HEK293 (cell line): ENCODE data around the gene ABCA3.

Source experiments
- OSR2 ChIP-seq: fragments of 450-650 bp; formaldehyde crosslinking; IDR thresholded peaks from 2 replicates; pipeline ENCODE4 v1.5.1; 2016; ENCODE audit warnings: missing biosample characterization, missing genetic modification characterization
- SETDB1 ChIP-seq: IDR thresholded peaks from one replicate; pipeline ENCODE4 v1.6.1; 2017; ENCODE audit warnings: mild to moderate bottlenecking, low read length, moderate library complexity, mixed read lengths; ENCODE audit not compliant: insufficient read length
- ZNF214 ChIP-seq: fragments of 450-650 bp; formaldehyde crosslinking; IDR thresholded peaks from 2 replicates; pipeline ENCODE4 v1.5.1; 2017; ENCODE audit warnings: missing biosample characterization, mild to moderate bottlenecking, missing genetic modification characterization, borderline replicate concordance
- ZNF561 ChIP-seq: fragments of 450-650 bp; IDR thresholded peaks from 2 replicates; pipeline ENCODE4 v1.5.1; 2018; ENCODE audit warnings: missing biosample characterization, missing genetic modification characterization, borderline replicate concordance
- ZNF776 ChIP-seq: fragments of 450-650 bp; formaldehyde crosslinking; IDR thresholded peaks from 2 replicates; pipeline ENCODE4 v1.5.0; 2017; ENCODE audit warnings: missing biosample characterization, missing genetic modification characterization, borderline replicate concordance
- ZNF792 ChIP-seq: fragments of 450-650 bp; formaldehyde crosslinking; IDR thresholded peaks from 2 replicates; pipeline ENCODE4 v1.5.1; 2016; ENCODE audit warnings: missing biosample characterization, missing genetic modification characterization
- TF ChIP-seq, protein P1 (sequence below): fragments of 450-650 bp; formaldehyde crosslinking; IDR thresholded peaks from 2 replicates; pipeline ENCODE4 v1.5.1; 2016; ENCODE audit warnings: missing biosample characterization, missing genetic modification characterization
- TF ChIP-seq, protein P2 (sequence below): fragments of 450-650 bp; formaldehyde crosslinking; IDR thresholded peaks from 2 replicates; pipeline ENCODE4 v1.5.1; 2016; ENCODE audit warnings: missing biosample characterization, missing genetic modification characterization
- TF ChIP-seq, protein P3 (sequence below): fragments of 450-650 bp; formaldehyde crosslinking; IDR thresholded peaks from 2 replicates; pipeline ENCODE4 v1.5.1; 2016; ENCODE audit warnings: missing biosample characterization, missing genetic modification characterization
- TF ChIP-seq, protein P4 (sequence below): fragments of 450-650 bp; formaldehyde crosslinking; IDR thresholded peaks from 2 replicates; pipeline ENCODE4 v1.5.1; 2016; ENCODE audit warnings: missing biosample characterization, missing genetic modification characterization, low read depth
- TF ChIP-seq, protein P5 (sequence below): sonication (generic); formaldehyde crosslinking; IDR thresholded peaks from 2 replicates; pipeline ENCODE4 v1.8.1; 2022; ENCODE audit warnings: mild to moderate bottlenecking, moderate library complexity, missing genetic modification reagents
- TF ChIP-seq, protein P6 (sequence below): fragments of 450-650 bp; formaldehyde crosslinking; IDR thresholded peaks from 2 replicates; pipeline ENCODE4 v1.5.1; 2016; ENCODE audit warnings: missing biosample characterization, missing genetic modification characterization, borderline replicate concordance
- TF ChIP-seq, protein P7 (sequence below): fragments of 450-650 bp; formaldehyde crosslinking; IDR thresholded peaks from 2 replicates; pipeline ENCODE4 v1.5.1; 2016; ENCODE audit warnings: missing biosample characterization, missing genetic modification characterization

DNA sequence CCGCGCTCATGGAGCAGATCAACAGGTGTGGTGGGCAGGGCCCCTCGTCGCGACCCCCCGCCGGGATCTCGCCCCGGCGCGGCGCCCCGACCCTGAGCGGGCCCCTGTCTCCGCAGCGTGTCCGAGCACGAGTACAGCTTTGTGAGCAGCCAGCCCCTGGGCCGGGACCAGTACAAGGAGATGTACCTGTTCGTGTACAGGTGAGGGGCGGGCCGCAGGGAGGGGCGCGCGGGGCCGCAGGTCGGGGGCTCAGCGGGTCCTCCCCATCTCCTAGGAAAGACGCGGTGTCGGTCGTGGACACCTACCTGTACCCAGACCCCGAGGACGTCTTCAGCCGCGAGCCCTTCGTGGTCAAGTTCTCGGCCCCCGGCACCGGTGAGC, 103.4 kb downstream of the ABCA3 start:
- no peak for TF ChIP-seq ZNF561
- TF ChIP-seq, protein P1, sequence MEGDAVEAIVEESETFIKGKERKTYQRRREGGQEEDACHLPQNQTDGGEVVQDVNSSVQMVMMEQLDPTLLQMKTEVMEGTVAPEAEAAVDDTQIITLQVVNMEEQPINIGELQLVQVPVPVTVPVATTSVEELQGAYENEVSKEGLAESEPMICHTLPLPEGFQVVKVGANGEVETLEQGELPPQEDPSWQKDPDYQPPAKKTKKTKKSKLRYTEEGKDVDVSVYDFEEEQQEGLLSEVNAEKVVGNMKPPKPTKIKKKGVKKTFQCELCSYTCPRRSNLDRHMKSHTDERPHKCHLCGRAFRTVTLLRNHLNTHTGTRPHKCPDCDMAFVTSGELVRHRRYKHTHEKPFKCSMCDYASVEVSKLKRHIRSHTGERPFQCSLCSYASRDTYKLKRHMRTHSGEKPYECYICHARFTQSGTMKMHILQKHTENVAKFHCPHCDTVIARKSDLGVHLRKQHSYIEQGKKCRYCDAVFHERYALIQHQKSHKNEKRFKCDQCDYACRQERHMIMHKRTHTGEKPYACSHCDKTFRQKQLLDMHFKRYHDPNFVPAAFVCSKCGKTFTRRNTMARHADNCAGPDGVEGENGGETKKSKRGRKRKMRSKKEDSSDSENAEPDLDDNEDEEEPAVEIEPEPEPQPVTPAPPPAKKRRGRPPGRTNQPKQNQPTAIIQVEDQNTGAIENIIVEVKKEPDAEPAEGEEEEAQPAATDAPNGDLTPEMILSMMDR (tag by site-specific recombination) = no peak
- no peak for TF ChIP-seq OSR2 (tag by site-specific recombination)
- TF ChIP-seq ZNF792 (tag by site-specific recombination) = no peak
- TF ChIP-seq, protein P2, sequence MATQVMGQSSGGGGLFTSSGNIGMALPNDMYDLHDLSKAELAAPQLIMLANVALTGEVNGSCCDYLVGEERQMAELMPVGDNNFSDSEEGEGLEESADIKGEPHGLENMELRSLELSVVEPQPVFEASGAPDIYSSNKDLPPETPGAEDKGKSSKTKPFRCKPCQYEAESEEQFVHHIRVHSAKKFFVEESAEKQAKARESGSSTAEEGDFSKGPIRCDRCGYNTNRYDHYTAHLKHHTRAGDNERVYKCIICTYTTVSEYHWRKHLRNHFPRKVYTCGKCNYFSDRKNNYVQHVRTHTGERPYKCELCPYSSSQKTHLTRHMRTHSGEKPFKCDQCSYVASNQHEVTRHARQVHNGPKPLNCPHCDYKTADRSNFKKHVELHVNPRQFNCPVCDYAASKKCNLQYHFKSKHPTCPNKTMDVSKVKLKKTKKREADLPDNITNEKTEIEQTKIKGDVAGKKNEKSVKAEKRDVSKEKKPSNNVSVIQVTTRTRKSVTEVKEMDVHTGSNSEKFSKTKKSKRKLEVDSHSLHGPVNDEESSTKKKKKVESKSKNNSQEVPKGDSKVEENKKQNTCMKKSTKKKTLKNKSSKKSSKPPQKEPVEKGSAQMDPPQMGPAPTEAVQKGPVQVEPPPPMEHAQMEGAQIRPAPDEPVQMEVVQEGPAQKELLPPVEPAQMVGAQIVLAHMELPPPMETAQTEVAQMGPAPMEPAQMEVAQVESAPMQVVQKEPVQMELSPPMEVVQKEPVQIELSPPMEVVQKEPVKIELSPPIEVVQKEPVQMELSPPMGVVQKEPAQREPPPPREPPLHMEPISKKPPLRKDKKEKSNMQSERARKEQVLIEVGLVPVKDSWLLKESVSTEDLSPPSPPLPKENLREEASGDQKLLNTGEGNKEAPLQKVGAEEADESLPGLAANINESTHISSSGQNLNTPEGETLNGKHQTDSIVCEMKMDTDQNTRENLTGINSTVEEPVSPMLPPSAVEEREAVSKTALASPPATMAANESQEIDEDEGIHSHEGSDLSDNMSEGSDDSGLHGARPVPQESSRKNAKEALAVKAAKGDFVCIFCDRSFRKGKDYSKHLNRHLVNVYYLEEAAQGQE (tag by site-specific recombination) = no peak
- TF ChIP-seq, protein P3, sequence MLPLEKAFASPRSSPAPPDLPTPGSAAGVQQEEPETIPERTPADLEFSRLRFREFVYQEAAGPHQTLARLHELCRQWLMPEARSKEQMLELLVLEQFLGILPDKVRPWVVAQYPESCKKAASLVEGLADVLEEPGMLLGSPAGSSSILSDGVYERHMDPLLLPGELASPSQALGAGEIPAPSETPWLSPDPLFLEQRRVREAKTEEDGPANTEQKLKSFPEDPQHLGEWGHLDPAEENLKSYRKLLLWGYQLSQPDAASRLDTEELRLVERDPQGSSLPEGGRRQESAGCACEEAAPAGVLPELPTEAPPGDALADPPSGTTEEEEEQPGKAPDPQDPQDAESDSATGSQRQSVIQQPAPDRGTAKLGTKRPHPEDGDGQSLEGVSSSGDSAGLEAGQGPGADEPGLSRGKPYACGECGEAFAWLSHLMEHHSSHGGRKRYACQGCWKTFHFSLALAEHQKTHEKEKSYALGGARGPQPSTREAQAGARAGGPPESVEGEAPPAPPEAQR (tag by site-specific recombination) = no peak
- TF ChIP-seq SETDB1 = no peak
- TF ChIP-seq, protein P4, sequence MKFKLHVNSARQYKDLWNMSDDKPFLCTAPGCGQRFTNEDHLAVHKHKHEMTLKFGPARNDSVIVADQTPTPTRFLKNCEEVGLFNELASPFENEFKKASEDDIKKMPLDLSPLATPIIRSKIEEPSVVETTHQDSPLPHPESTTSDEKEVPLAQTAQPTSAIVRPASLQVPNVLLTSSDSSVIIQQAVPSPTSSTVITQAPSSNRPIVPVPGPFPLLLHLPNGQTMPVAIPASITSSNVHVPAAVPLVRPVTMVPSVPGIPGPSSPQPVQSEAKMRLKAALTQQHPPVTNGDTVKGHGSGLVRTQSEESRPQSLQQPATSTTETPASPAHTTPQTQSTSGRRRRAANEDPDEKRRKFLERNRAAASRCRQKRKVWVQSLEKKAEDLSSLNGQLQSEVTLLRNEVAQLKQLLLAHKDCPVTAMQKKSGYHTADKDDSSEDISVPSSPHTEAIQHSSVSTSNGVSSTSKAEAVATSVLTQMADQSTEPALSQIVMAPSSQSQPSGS (tag by site-specific recombination) = no peak
- no peak for TF ChIP-seq ZNF776 (tag by site-specific recombination)
- TF ChIP-seq, protein P5, sequence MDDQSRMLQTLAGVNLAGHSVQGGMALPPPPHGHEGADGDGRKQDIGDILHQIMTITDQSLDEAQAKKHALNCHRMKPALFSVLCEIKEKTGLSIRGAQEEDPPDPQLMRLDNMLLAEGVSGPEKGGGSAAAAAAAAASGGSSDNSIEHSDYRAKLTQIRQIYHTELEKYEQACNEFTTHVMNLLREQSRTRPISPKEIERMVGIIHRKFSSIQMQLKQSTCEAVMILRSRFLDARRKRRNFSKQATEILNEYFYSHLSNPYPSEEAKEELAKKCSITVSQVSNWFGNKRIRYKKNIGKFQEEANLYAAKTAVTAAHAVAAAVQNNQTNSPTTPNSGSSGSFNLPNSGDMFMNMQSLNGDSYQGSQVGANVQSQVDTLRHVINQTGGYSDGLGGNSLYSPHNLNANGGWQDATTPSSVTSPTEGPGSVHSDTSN (CRISPR knock-in tag) = no peak
- TF ChIP-seq, protein P6, sequence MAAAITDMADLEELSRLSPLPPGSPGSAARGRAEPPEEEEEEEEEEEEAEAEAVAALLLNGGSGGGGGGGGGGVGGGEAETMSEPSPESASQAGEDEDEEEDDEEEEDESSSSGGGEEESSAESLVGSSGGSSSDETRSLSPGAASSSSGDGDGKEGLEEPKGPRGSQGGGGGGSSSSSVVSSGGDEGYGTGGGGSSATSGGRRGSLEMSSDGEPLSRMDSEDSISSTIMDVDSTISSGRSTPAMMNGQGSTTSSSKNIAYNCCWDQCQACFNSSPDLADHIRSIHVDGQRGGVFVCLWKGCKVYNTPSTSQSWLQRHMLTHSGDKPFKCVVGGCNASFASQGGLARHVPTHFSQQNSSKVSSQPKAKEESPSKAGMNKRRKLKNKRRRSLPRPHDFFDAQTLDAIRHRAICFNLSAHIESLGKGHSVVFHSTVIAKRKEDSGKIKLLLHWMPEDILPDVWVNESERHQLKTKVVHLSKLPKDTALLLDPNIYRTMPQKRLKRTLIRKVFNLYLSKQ (tag by site-specific recombination) = no peak
- TF ChIP-seq, protein P7, sequence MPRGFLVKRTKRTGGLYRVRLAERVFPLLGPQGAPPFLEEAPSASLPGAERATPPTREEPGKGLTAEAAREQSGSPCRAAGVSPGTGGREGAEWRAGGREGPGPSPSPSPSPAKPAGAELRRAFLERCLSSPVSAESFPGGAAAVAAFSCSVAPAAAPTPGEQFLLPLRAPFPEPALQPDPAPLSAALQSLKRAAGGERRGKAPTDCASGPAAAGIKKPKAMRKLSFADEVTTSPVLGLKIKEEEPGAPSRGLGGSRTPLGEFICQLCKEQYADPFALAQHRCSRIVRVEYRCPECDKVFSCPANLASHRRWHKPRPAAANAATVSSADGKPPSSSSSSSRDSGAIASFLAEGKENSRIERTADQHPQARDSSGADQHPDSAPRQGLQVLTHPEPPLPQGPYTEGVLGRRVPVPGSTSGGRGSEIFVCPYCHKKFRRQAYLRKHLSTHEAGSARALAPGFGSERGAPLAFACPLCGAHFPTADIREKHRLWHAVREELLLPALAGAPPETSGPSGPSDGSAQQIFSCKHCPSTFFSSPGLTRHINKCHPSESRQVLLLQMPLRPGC (tag by site-specific recombination) = no peak
- TF ChIP-seq ZNF214 (tag by site-specific recombination) = no peak
